Colonic mucosa (tissue), 4 donors: ENCODE data around the gene CDCP1. TPM values are rescaled to one million over a fixed set of nuclear protein-coding genes. Genes with fewer than 3 reads are reported as not detected.

Experiments
- DNase-seq: peaks from one replicate; pipeline ENCODE4 v3.0.0-alpha.2; 2020
- H3K27ac ChIP-seq: fragments of 200-600 bp; one replicate; pipeline ENCODE4 v1.8.0; 2021
- H3K27me3 ChIP-seq: fragments of 200-600 bp; one replicate; pipeline ENCODE4 v1.8.0; 2021
- H3K36me3 ChIP-seq: fragments of 200-600 bp; one replicate; pipeline ENCODE4 v1.8.0; 2021
- H3K4me1 ChIP-seq: fragments of 200-600 bp; one replicate; pipeline ENCODE4 v1.8.0; 2021; ENCODE audit warnings: mild to moderate bottlenecking
- H3K4me3 ChIP-seq: fragments of 200-600 bp; one replicate; pipeline ENCODE4 v1.8.0; 2021
- H3K9ac ChIP-seq, 2 donors: one replicate each; pipeline ENCODE4 v1.7.0; 2013; ENCODE audit warnings: control low read depth in 2 of 2, low read depth in 2 of 2, low read length in 2 of 2
- H3K9me3 ChIP-seq: fragments of 200-600 bp; one replicate; pipeline ENCODE4 v1.8.0; 2021
- intact Hi-C: fragments of 100-400 bp; cut with DNase I; formaldehyde crosslinking; loops from one replicate; pipeline ENCODE4 v1.14.1; 2022
- total RNA-seq, 2 donors: library from RNA; stranded (reverse); fragmentation: NEBNext Ultra II Directional in 1 of 2; extraction: Animal tissue kit (Norgen Biotek cat#: 25700) in 1 of 2; gene quantifications; one replicate each; pipeline ENCODE4 v1.2.1, GENCODE V29; 2021
- TF ChIP-seq, protein P1 (sequence below): fragments of 200-600 bp; IDR thresholded peaks from one replicate; pipeline ENCODE4 v1.8.0; 2022; ENCODE audit warnings: antibody characterized with exemption, mild to moderate bottlenecking
- donor health status: healthy.
- donor health status: DM: no; HTN: no; CAD: no.
- donor health status: DM: no; HTN: no; CAD: no.

The CDCP1 gene
- total RNA-seq, 2 donors from 2014 or later, result 84.5 to 107 TPM

DNA sequence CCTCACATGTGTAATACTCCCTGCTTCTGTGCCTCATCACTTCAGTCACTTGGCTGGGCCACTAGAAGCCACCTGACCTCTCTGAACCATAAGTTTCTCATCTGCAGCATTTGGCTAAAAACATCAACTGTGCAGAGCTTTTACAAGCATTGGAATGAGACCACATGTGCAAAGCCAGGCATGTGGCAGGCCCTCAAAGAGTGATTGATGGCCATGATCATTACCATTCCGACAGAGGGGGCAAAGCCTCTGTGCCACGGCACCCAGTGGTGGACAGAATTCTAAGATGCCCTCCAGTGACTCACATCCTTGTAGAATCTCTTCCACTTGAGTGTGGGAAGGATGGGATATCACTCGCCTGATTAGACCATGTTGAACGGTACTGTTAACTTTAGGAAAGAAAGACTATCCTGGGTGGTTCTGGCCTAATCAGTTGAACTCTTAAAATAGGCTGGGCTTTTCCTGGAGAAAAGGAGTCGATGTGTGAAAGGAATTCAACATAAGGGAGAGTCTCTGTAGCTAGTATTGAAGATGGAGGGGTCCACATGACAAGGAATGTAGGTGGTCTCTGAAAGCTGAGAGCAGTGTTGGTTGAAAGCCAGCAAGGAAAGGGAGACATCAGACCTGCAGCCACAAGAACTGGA is 13.5 kb downstream of the CDCP1 start:
- H3K9ac ChIP-seq, result no peak overlapping the region
- no peak overlapping the region for H3K4me3 ChIP-seq
- H3K27me3 ChIP-seq, result no peaks in the 10 kb centered on the region
- TF ChIP-seq, protein P1, sequence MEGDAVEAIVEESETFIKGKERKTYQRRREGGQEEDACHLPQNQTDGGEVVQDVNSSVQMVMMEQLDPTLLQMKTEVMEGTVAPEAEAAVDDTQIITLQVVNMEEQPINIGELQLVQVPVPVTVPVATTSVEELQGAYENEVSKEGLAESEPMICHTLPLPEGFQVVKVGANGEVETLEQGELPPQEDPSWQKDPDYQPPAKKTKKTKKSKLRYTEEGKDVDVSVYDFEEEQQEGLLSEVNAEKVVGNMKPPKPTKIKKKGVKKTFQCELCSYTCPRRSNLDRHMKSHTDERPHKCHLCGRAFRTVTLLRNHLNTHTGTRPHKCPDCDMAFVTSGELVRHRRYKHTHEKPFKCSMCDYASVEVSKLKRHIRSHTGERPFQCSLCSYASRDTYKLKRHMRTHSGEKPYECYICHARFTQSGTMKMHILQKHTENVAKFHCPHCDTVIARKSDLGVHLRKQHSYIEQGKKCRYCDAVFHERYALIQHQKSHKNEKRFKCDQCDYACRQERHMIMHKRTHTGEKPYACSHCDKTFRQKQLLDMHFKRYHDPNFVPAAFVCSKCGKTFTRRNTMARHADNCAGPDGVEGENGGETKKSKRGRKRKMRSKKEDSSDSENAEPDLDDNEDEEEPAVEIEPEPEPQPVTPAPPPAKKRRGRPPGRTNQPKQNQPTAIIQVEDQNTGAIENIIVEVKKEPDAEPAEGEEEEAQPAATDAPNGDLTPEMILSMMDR, result no peak
- intact Hi-C loops, result no loop called here
- H3K27ac ChIP-seq, result no peak overlapping the region
- no peak for DNase-seq
- H3K4me1 ChIP-seq, result no peaks in the 10 kb centered on the region
- no peaks in the 10 kb centered on the region for H3K36me3 ChIP-seq
- no peaks in the 10 kb centered on the region for H3K9me3 ChIP-seq

DNA sequence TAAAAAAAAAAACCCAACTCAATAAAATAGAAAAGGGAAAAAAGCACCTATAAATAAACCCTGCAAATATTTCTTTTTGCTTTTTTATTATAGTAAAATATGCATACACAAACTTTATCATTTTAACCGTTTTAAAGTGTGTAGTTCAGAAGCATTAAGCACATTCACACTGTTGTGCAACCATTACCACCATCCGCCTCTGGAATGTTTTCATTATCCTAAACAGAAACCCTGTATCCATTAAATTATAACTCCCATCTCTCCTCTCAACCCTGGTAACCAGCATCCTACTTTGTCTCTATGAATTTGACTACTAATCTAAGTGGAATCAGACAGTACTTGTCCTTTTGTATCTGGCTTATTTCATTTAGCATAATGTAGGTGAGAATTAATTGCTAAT is 15.0 kb downstream of the CDCP1 start:
- Histone ChIP-seq H3K4me1 (no peaks in the 10 kb centered on the region), H3K27ac (no peak overlapping the region), H3K36me3 (no peaks in the 10 kb centered on the region), H3K9ac (no peak overlapping the region), H3K27me3 (no peaks in the 10 kb centered on the region), H3K9me3 (no peaks in the 10 kb centered on the region), H3K4me3 (no peak overlapping the region)
- intact Hi-C loops, result no loop called here
- DNase-seq, result no peak
- TF ChIP-seq, protein P1, result no peak

DNA sequence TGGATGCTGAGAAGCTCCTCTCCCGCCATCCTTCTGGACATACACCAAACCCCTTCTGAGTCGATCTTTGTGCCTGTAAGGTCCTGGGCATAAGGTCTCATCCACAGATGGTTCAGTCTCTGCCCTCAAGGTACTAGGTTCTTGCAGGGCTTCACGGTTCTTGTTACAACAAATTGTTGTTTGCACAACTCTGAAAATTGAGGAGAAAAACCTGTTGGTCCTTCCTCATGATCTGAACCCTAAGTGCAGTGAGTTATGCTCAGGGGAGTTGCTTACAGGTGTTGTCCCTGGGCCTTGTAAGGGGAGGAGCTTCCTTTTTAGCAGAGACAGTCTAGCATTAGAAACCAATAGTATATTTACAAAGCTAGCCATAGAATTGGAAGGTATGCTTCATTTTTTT is 15.7 kb downstream of the CDCP1 start:
- H3K9me3 ChIP-seq, result no peaks in the 10 kb centered on the region
- no peak overlapping the region for H3K27ac ChIP-seq
- no peaks in the 10 kb centered on the region for H3K4me1 ChIP-seq
- no peak for DNase-seq
- no peaks in the 10 kb centered on the region for H3K27me3 ChIP-seq
- no peaks in the 10 kb centered on the region for H3K36me3 ChIP-seq
- intact Hi-C loops, result no loop called here
- H3K4me3 ChIP-seq, result no peak overlapping the region
- no peak overlapping the region for H3K9ac ChIP-seq
- TF ChIP-seq, protein P1, result no peak

DNA sequence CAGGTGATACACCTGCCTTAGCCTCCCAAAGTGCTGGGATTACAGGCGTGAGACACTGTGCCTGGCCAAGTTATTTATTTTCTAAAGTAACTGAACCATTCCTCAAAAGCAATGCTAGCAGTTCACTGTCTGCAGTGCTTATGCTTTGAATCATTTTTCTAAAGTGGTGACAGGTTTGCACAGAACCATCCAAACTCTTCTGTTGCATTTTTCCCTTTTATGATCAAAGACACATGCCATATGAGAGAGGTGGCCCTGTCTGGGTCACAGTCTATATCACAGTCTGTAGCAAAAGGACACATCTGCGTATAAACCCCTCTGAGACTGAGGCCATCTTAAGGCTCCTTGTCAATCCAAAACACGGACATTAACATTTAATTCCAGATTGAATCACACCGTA is 17.2 kb downstream of the CDCP1 start:
- no peak overlapping the region for H3K9ac ChIP-seq
- intact Hi-C loops, result no loop called here
- no peak overlapping the region for H3K27ac ChIP-seq
- H3K27me3 ChIP-seq, result no peaks in the 10 kb centered on the region
- H3K4me1 ChIP-seq, result peaks cover 8% of the 10 kb centered on the region
- H3K9me3 ChIP-seq, result no peaks in the 10 kb centered on the region
- no peak for DNase-seq
- TF ChIP-seq, protein P1, result no peak
- no peaks in the 10 kb centered on the region for H3K36me3 ChIP-seq
- no peak overlapping the region for H3K4me3 ChIP-seq

DNA sequence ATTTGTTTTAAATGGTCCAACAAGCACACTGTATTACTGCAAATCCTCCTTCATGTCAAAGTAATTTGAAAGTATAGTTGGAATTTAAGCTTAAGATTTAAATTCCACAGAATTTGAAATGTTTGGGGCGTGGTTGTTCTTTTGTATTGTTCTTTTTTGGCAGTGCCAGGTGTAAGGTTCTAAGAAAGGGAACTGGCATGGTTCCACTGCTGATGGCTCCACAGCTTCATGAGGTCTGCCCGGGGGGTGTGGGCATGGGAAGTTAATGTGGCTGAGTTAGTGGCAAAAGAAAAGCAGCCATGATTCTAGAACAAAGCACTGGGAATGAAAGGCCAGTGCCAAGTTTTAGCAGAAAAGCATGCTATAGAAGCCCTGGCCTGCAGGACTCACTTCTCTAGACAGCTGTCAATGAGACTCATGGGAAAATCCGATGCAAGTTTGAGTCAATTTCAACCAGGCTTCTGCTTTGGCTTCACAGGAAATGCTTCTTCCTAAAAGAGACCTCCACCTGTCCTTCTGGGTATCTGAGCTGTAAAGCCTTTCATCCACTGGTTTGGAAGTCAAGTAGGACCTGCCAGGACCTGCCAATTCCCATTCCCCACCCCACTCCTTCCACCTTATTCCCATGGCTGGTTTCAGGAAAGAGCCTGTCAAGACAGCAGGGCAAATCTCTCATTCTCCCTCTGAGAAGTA is 18.9 kb downstream of the CDCP1 start:
- Histone ChIP-seq H3K36me3 (no peaks in the 10 kb centered on the region), H3K9ac (no peak overlapping the region), H3K27ac (peak overlapping the region; percentile 18), H3K27me3 (no peaks in the 10 kb centered on the region), H3K9me3 (no peaks in the 10 kb centered on the region), H3K4me3 (no peak overlapping the region), H3K4me1 (peaks cover 16% of the 10 kb centered on the region)
- TF ChIP-seq, protein P1, result no peak
- intact Hi-C loops, result no loop called here
- DNase-seq, result no peak
